GM13977 (cell line): Measurements from ENCODE around the gene CPTP.
"Not testable (repeated sequence)": the region's sequence is repeated elsewhere in the genome, so short reads cannot be mapped to it uniquely, and the experiment has no call there.

Experiments used
- DNase-seq: peaks from one replicate; pipeline ENCODE4 v3.0.0; 2012; ENCODE audit warnings: low spot score
- in situ Hi-C: fragments of 300-500 bp; cut with MboI; formaldehyde crosslinking; loops from one replicate; pipeline ENCODE4 v1.12.0; 2022; ENCODE audit warnings: low sequenced_read_pairs, low pct_unique_long_range_greater_than_20kb, mixed read lengths, inconsistent platforms; ENCODE audit not compliant: unreplicated experiment
- TF ChIP-seq, protein P1 (sequence below): IDR thresholded peaks from 2 replicates; pipeline ENCODE4 v1.5.1; 2012; ENCODE audit warnings: mild to moderate bottlenecking, control low read depth; ENCODE audit not compliant: insufficient read depth; ENCODE audit errors: extremely low read depth, missing control alignments

Gene CPTP

DNA sequence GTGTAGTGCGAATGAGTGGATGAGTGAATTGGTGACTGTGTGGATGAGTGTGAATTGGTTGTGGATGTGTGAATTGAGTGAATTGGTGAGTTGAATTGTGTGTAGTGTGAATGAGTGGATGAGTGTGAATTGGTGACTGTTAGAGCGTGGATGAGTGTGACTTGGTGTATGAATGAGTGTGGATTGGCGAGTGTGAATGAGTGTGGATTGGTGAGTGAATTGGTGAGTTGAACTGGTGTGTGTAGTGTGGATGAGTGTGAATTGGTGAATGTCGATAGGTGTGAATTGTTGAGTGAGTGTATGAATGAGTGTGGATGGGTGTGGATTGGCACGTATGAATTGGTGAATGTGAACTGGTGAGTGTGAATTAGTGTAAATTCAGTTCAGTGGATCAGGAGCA, 42.7 kb downstream of the CPTP start:
- TF ChIP-seq, protein P1, sequence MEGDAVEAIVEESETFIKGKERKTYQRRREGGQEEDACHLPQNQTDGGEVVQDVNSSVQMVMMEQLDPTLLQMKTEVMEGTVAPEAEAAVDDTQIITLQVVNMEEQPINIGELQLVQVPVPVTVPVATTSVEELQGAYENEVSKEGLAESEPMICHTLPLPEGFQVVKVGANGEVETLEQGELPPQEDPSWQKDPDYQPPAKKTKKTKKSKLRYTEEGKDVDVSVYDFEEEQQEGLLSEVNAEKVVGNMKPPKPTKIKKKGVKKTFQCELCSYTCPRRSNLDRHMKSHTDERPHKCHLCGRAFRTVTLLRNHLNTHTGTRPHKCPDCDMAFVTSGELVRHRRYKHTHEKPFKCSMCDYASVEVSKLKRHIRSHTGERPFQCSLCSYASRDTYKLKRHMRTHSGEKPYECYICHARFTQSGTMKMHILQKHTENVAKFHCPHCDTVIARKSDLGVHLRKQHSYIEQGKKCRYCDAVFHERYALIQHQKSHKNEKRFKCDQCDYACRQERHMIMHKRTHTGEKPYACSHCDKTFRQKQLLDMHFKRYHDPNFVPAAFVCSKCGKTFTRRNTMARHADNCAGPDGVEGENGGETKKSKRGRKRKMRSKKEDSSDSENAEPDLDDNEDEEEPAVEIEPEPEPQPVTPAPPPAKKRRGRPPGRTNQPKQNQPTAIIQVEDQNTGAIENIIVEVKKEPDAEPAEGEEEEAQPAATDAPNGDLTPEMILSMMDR = no peak
- DNase-seq = no peak
- in situ Hi-C loops = no loop called here

DNA sequence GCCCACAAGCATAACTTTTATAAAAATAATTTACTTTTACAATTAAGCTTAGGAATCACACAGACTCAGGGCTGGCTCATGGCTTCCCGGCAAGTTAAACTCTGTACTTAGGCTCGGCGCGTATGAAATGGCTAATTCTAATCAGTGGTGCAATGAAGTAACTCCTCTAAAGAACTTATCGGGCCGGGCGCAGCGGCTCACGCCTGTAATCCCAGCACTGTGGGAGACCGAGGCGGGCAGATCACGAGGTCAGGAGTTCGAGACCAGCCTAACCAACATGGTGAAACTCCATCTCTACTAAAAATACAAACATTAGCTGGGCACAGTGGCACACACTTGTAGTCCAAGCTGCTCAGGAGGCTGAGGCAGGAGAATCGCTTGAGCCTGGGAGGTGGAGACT, 45.5 kb downstream of the CPTP start:
- in situ Hi-C loops, DNase-seq: not testable (repeated sequence)

DNA sequence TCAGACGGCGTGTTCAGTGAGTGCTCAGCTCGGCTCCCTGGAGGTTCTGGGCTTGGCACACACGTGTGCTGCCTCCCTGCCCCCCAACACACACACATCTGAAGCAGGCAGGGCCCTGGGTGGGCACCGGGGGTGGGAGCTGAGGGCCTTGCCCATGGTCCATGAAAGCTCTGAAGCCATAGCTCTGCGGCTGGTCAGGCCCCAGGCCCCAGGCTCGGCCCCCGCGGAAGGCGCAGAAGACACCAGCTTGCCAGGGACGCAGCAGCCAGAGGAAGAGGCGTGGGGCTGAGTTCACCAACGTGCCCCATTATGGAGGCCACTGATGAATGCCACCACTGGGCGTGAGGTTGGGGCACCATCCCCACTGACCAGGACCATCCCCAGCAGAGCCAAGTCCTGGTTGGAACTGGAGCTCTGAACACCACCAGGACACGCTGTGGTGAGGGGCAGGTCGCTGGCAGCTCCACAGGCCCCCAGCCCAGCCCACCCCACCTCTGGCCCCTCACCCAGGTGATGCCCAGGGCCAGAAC, 46.2 kb downstream of the CPTP start:
- in situ Hi-C loops = no loop called here
- DNase-seq = no peak
- TF ChIP-seq, protein P1 = no peak

DNA sequence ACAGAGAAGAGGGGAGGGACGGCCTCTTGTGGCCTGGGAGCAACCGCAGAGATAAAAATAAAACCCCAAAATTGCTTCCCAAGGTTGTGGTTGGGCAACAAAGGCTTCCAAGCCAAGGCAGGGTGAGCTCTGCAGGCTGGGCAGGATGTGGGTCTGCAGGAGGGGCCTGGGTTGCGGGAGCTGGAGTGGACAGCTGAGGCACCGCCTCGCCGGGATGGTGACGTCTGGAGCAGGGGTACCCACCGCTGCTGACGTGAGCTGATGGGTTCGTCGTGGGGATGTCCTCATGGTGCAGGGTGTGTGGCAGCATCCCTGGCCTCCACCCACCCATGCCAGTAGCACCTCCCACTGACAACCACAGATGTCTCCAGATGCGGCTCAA, 46.8 kb downstream of the CPTP start:
- no peak for DNase-seq
- TF ChIP-seq, protein P1 = no peak
- in situ Hi-C loops = no loop called here

DNA sequence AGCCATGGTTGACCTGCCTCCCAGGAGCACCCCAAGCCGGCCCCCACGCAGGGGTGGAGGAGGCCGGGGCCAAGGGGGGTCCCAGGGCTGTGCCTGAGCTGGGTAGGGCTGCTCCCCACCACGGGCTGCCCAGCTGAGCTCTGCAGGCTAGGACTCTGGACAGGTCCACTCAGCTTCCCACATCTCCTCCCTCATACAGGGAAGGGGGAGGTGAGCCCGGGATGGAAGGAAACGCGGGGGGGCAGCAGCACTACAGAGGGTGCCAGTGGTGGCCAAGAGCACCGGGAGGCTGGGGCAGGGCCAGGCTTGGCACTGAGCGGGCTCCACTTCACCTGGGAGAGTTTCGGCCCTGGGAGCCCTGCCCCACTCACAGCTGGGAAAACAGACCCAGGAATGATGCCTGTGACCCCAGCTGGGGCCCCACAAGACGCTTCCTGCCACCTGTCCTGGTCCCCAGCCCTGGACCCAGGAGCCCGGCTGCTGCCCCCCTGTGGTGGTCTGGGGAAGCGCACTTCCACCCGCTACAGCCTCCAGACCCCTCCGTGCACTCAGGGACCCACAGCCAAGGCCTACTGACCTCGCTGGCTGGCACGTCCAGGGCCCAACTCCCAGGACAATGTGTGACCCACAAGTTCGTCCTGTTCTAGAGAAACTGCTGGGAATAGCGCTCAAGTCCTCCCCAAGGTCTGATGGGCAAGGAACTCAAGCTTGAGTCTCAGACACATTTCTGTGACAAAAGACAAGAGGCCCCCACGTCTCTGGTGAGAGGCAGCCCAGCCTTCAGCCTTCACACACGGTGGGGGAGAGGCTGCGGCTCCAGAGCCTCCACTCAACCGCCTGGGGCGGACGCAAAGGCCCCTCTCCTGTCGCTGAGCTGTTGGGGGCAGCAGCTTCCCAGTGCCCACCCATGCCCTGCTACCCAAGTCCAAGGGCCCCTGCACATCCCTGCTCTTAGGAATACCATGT, 47.4 kb downstream of the CPTP start:
- peak; percentile 89 for DNase-seq
- TF ChIP-seq, protein P1 = peak; percentile 91
- in situ Hi-C loops = no loop called here

DNA sequence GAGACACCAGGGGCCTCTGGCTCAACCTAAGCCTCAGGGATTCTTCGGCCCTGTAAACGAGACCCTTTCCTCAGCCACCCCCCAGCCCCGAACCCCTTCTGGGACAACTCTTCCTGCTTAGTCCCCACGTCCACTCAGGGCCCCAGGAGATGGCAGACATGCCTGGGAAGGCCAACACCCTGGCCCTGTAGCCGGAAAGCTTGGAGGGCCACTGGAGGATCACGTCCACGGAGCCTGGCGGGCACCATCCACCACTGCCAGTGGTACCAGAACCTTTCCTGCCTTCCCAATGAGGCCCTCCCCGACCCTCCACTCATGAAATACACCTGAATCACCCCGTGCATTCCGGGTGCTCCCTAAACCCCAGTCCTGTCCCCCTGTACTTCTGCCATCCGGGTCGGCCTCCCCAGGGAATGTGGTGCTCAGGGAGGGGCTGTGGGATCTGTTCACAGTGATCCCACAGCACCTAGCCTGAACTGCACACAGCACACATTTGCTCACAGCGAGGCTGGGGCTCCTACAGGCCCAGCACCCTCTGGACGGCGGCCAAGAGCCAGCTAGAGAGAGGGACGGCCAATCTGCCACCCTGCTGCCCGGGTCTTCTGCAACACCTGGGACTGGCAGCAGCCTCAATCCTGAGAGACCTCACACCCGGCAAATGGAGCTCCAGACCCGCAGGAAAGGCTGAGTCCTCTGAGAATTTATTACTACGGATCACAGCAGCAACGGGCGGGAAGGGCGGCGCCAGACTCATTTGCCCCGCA, 48.6 kb downstream of the CPTP start:
- TF ChIP-seq, protein P1 = no peak
- in situ Hi-C loops = no loop called here
- no peak for DNase-seq
